ENCODE measurements around the gene COL26A1.

Gene COL26A1

DNA sequence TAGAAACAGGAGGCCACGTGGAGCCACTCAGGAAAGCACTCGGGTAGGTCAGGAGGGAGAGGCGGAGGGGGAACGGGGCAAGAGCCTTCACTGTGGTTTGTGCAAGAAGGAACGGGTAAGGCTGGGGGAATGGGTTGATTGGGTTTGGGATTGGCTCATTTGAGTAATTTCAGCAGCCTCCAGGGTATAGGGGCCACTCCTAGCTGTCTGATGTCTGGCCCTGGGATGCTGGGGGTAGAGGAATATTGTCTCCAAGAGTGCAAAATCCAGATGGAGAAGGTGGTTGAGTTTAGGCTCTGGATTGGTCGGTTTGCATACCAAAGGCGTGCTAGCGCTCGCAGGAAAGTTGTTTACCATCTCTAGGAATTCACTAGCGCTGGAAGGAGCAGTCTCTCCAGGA, 219.2 kb downstream of the COL26A1 start:
- no peak for DNase-seq

DNA sequence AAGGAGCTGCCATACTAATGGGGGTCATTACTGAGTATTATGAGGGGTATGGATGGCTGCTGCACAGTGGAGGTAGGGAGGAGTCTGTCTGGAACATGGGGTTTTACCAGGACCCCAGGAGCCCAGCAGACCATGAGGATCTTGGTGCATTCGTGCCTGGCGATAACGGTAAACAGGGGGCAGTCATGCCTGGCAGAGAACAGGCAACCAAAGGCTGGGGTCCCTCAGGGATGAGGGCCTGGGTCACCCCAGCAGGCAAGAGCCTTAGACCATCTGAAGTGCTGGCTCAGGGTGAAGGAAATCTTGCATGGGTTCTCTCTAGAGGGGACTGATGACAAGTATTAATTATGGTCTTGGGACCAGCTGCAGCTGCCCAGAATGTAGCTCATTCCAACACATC, 220.3 kb downstream of the COL26A1 start:
- DNase-seq, result no peak

DNA sequence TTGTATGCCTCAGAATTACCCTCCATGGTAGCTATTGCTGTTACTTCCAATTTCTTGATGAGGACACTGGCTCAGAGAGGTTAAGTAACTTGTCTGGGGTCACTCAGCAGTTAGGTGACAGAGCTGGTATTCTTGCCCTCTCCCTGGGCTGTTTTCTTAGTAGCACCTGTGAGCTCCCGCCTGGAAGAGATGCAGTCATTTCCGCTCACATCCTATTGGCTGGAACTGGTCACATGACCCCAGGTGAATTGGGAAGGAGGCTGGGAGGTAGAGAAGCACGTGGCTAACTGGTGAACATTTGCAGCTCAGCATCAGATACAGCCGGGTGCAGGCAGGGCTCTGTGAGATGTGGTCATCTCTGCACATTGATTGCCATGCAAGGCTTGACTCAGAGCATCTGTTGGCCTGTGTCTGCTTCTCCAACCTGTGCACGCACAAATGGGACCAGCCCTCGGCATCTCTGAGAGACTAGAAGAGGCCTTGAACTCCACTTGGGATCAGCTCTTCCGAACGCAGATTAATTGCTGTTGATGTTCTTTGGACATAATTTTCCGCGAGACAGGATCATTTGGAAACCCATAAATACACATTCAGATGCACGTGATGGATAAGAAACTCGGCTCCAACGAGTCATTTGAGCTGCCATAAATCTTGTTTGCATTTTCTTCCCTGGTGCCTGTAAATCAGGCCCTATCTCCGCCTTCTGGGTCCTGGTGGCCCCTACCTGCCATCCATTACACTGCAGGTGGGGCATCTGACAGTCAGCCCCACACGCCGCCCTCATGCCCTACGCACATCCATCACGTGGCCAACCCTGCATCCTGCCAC, 223.6 kb downstream of the COL26A1 start:
- DNase-seq, result no peak

DNA sequence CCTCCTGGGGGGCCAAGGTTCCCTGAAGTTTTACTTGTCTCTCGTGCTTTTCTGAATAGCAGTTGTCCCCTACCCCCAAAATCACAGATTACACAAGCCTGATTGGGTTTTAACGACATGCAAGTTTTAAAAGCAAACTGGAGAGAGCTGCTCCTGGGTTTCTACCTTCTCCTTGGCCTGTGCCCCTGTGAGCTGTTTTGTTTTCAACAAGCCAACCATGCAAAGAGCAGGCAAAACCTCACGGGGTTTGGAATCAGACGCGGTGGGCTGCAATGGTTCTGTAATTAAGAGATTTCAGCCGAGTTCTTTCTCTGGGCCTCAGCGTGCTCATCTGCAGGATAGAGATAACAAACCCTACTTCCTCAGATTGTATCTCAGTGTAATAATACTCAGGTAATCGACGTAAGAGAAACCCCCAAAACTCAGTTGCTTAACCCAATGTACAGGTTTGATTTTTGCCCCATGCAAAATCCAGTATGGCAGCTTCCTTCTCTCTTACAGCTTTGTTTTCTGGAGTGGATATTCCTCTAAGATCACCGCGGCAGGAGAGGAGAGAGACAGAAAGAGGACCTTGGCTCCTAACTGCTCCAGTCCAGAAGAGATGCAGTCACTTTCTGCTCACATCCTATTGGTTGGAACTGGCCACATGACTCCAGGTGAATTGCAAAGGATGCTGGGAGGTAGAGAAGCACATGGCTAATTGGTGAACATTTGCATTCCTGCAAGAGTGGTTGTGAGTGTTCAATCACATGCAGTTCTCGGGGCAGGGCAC, 224.4 kb downstream of the COL26A1 start:
- DNase-seq, result no peak

DNA sequence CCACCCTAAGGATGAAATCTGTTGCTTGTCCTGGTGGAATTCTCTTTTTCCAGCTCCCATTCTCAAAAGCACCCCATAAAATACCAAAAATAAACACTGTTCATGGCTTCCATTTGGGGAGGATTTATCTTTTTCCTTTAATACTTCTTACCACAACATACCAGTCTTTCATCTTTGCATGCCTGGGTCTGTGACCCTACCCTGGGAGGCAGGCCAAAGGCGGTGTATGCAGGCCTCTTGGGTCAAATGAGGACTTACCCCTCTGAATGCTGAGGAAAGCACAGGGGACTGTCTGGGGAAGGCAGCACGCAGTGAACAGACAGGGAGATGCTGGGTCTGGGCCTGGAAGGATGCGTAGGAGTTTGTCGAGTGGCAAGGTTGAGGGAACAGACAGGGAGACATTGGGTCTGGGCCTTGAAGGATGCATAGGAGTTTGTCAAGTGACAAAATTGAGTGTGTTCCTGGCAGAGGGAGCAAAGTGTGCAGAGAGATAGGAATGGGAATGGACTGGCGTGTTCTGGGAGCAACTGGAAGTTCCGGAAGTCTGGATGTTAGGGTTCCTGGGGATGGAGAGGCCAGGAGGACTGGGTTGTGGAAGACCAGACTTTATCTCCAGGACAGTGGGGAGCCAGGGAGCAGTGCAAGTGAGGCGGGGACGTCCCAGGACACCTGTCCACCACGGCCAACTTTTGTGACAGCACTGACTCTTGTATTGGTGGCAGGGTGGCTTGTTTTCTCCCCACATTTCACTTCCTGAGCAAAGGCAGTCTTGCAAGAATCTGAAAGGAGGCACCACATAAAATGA, 225.7 kb downstream of the COL26A1 start:
- DNase-seq, result no peak

DNA sequence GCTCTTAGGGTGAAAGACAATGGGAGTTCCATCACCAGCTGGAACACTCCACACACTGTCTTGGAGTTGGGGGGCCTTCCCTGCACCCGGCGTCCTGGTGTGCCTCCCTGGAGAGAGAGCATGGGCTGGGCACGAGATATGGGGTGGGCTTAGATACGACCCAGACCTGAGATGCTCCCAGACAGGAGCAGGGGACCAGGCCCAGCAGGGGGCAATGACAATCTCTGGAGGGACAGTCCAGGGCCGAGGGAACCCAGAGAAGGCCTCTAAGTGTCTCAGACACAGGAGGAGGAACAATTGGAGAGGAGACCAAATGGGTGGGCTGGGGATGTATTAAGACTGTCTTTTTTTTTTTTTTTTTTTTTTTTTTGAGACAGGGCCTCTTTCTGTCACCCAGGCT, 226.4 kb downstream of the COL26A1 start:
- DNase-seq, result no peak

DNA sequence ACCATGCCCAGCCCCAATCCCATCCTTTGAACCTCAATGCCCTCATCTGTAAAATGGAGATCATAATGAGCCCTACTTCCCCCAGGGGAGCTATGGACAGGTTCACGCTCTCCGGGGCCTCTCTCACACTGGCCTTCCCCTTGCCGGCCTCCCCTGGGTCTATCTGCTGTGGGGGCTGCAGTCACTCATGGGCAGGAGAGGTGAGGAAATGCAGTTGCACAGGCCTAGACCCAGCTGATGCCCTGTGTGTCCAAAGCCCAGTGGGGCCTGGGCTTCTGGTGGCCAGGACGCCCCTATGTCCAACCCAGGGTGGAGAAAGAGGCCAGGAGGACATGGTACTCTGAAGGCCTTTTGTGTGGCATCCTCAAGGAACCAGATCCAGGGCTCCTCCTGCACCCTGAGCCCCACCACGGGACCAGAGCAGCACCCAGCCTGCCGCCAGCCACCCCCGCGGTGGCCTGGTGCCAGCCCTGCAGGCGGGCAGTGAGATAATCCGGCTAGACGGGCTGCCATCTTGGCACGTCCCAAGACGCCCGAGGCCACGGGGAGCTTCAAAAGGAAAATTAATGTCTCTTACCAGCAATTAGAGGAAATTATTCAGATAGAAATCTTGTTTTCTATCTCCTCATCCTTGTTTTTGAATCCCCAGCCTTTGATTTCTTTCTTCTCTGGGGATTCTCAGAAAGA, 227.4 kb downstream of the COL26A1 start:
- DNase-seq, result no peak

DNA sequence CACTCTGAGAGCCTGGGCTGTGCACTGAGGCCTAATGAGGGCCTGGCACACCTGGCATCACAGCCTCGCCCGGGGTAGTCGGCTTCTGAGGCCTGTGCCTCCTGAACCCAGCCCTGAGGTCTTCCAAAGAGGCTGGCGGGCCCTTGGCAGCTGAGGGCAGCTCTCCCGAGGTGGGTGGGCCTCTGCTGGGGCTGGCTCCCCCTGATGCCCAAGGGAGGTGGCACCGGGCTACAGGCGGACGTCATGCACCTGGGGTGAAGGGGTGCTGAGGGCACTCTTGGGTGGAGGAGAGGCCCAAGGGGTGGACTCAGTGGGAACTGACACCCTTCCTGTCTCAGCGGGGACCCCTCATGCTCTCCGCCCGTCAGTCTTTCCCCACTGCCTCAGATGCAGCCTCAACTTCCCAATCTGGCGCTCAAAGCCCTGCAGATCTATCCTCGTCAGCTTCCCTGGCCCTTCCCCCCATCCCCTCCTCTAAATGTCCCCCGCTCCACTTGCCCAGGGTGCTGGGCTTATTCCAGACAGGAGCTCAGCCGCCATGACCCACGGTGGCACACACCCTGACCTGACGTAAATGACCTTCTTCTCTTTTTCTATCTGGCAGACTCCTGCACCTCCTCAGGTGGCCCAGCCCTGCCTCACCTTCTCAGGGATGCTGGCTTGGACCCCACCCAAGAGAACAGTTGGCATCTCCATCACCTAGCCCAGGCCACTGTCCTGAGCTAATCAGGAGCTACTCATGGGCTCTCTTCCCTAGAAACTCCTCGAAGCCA, 228.2 kb downstream of the COL26A1 start:
- no peak for DNase-seq

DNA sequence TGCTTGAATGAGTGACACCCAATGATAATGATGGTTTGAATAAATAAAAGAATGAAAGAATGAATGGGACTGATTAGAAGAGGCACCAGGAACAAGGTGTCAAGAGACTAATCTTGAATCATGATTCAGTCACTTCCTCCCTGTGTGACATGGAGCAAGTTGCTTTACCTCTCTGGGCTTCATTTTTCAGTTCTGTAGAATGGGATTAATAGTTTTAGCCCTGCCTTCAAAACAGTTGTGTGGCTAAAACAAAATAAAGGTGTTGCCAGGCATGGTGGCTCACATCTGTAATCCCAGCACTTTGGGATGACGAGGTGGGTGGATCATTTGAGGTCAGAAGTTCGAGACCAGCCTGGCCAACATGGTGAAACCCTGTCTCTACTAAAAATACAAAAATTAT, 228.8 kb downstream of the COL26A1 start:
- no peak for DNase-seq

DNA sequence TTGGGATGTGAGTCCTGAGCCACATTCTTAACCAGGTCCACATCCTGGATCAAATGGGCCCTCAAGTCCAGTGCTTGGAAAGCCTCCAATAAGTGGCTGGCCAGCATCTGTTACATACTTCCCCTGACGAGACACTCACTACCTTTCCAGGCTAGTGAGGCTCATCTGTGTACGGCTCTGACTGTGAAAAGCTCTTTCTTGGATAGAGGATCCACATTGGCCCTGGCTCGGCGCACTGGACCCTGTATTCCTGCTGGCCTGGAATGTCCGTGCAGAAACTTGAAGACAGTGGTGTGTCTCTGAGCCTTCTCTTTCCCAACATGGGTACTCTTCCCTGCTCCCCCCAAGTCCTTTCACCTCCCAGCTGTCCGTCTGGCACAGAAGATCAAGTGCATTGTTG, 230.9 kb downstream of the COL26A1 start:
- DNase-seq, result no peak

DNA sequence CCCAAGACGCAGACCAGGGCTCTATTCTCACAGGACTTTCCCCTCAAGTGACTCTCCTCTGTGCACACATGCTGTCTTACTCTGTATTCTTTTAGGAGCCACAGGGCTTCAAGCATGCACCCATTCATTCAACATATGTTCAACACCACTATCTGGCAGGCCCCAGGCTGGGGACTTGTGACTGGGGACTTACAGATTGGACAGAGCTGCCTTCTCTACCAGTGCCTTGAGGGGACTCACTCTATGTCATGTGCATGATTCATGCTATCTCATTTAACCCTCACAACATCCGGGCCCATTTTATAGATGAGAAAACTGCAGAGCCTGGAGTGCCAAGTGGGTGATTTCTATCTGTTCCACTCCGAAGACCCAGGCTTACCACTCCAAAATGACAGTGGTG, 232.1 kb downstream of the COL26A1 start:
- no peak for DNase-seq

DNA sequence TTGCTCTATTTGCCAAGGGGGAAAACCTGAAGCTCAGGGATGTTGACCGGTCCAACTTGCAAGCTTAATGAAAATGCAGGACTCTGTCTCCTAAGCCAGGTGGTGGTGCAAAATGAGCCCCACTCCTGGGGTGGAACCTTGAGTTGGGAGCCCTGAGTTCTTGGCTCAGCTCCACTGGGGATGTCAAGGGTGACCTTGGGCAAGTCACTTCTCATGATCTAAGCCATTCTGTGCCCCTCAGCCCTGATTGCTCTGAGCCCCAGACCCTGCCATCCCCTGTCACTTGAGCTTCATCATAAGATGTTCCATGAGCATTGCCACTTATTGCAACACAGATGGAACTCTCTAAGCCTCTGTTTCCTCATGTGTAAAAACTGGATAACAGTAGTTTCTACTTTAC, 232.6 kb downstream of the COL26A1 start:
- DNase-seq, result no peak

DNA sequence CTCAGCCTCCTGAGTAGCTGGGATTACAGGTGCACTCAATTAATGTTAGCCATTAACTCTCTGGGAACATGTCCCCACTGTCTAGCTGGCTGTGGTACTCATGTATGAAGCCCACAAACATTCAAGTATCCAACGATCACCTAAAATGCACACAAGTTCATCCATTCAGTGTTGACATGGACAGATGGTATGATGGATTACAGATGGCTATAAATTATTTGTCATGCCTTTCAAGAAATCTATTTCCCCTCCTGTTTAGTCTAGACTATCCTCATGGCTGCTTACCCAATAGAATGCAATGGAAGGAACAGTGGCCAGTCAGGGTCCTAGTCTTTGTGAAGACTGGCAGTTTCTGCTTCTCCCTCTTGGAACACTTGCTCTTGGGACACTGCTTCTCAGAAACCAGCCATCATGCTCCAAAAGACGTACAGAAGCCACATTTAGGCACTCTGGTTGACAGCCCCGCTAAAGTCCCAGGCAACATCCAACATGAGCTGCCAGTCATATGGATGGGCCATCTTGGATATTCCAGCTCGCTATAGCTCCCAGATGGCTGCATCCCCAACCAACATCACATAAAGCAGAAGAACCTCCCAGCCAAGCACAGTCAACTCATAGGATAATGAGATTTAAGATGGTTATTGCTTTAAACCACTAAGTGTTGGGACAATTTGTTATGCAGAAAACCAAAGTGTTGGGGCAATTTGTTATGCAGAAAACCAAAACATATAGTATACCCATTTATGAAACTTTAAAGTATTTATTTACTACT, 233.3 kb downstream of the COL26A1 start:
- no peak for DNase-seq

DNA sequence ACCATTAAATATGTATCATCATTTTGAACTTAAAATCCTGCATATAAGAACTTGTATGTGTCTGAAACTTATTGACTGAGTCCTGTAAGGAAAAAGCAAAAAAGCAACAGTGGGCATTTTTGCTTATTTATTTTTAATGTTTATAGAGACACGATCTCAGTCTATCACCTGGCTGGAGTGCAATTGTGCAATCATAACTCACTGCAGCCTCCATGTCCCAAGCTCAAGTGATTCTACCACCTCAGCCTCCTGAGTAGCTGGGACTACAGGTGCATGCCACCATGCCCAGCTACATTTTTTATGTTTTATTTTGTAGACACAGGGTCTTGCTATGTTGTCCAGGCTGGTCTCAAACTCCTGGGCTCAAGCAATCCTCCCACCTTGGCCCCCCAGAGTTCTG, 234.2 kb downstream of the COL26A1 start:
- DNase-seq, result no peak

DNA sequence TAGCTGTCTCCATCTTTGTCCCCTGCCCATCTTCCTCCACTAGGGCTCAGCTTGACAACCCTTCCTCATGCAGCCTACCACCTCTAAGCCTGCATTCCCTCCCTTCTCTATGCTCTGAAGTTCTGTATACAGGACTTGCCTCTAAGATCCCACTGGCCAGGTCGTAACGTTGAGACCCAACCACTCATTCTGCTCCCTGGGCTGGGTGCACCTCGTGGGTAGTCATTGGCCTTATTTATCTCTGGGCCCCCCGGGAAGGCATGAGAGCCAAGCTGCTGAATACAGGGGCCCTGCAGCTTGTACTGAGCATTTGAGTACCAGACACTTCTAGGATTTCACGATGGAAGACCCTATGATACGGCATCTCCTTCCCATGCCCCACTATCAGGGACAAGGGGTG, 235.3 kb downstream of the COL26A1 start:
- no peak for DNase-seq

DNA sequence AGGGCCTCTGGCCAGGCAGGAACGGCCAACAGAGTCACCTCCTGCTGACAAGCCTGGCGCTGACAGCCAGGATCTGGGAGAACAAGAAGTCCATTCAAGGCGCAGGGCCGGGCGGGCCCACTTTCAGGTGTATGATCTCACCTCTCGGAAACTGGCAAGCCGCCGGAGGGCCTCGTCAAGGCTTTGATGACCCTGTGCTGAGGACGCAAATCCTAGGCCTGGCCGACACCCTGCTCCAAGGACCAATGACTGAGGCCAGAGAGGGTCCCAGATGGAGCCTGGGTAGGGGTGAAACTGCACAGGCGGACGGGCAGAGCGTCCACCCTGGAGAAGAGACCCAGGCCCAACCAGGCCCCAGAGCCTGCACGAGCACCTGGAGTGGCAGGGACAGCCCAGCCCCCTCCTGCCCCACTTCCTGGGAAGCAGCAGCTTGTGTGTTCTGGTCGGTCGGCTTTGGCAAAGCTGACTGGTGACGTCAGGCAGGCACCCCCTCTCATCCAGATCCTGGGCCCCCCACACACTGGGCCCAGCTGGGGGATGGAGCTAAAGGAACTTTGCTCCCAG, 235.8 kb downstream of the COL26A1 start:
- DNase-seq, result no peak

DNA sequence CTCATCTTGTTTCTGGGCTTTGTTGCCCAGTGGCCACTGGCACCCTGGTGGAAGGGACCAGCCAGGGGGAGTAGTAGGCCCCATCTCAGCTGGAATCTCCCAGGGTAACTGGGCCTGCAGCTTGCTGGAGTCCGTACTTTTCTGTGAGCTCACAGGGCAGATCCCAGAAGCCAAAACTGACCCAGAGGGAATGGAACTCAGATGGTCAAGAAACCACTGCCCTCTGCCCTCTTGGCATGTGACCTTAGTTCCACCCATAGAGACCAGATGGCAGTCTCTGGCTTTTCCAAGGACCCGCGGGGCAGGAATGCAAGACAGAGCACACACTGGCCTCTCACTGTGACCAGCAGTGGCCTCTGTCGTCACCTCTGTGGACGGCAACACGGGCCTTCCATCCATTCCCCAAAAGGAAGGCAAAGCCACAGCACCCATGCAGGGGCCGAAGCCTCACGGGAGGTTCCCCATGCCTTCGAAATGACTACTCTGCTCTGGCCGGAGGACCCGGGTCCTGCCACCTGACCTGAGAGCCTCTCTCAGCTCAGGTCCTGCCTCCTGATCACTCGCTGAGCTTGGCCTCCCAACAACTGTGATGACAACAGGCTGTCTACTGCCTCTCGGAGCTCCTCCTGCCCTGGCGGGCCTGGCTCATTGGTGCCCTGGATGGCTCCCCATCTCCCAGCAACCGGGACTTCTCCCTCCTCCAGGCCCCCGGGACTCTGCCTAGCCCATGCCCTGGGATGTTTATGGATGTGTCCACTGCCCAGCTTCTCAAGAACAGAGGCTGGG, 236.5 kb downstream of the COL26A1 start:
- no peak for DNase-seq

DNA sequence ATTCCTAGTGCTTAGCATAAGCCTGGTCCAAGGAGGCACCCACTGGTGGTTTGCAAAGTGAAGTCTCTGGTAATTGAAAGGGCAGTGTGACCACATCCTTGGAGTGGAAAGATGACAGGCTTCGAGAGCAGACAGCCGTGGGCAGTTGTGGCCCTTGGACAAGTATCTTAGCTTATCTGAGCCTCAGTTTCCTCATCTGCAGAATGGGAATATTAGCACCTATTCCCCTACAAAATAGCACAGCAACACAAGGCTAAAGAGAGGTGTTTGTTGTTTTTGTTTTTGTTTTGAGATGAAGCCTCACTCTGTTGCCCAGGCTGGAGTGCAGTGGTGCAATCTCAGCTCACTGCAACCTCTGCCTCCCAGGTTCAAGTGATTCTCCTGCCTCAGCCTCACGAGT, 237.1 kb downstream of the COL26A1 start:
- no peak for DNase-seq

DNA sequence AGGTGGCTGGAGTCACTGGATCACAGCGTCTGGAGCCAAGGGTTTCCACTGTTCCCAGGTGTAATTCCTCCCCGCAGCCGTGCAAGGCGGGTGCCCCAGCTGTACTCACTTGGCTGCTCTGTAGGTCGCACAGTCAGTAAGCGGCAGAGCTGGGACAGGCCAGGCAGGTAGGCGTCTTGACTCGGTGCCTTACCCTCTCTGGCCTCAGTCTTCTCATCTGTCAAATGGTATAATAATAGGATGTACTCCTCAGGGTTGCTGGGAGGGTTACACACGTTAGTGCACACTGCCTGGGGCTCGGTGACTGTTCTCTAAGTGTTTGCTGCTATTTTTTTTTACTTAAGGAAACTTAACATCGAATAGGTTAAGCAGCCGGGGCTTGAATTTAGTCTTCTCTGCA, 239.4 kb downstream of the COL26A1 start:
- no peak for DNase-seq
